ENCODE results near the gene PRKAG1. TPM values are rescaled to one million over a fixed set of nuclear protein-coding genes. Genes with fewer than 3 reads are reported as not detected.

The PRKAG1 gene
- polyA plus RNA-seq, 2 of the 4 experiments (the other 2 are of a cell fraction), result 40.0 to 100 TPM

- POLR2A ChIA-PET, result no interaction called here
- ATAC-seq, result no peak
- Histone ChIP-seq H3K4me2 (no peak overlapping the region), H3K4me3 (no peak overlapping the region), H3K27ac (no peak overlapping the region), H3K9me3 (no peaks in the 10 kb centered on the region), H3K4me1 (no peaks in the 10 kb centered on the region)
- WGBS (ENCODE audit: missing lambda C conversion rate), result 100% methylated on average over 3 of the region's 4 CpGs
- no peak for FAIRE-seq
- CTCF ChIA-PET, result interaction anchor here (0.7 to 3.8 kb wide), 19 partner anchors 9 to 206 kb away, joined by 3 to 34 read pairs (median 5); no protein-coding TSS in a partner anchor
- no peak for DNase-seq (ENCODE audit: low read depth in 1 of 2, low spot score in 1 of 2)
- no peak for TF ChIP-seq CBX8 (IDR thresholded peaks at IDR 0.05)
- TF ChIP-seq RFX5 (IDR thresholded peaks at IDR 0.05), result no peak
- no peak for TF ChIP-seq USF2 (IDR thresholded peaks at IDR 0.05)
- no peak for TF ChIP-seq NPAS2 (CRISPR knock-in tag; IDR thresholded peaks at IDR 0.05; ENCODE audit: borderline replicate concordance)
- no peak for TF ChIP-seq EHMT2 (IDR thresholded peaks at IDR 0.05; ENCODE audit: low read depth)
- no peak for TF ChIP-seq ELK1 (IDR thresholded peaks at IDR 0.05; ENCODE audit: low read depth, low read length)
- TF ChIP-seq POLR2AphosphoS2 (conservative IDR thresholded peaks at IDR 0.05; ENCODE audit: low read length), result no peak
- no peak for TF ChIP-seq GATA3 (IDR thresholded peaks at IDR 0.05; ENCODE audit: borderline replicate concordance)
- TF ChIP-seq ZSCAN20 (CRISPR knock-in tag; IDR thresholded peaks at IDR 0.05), result no peak
- TF ChIP-seq EP300 (IDR thresholded peaks at IDR 0.05), result no peak
- no peak for TF ChIP-seq HDAC2 (IDR thresholded peaks at IDR 0.05)
- TF ChIP-seq HEYL (CRISPR knock-in tag; IDR thresholded peaks at IDR 0.05), result no peak
Measured at GRCh38 chr12:49043241-49043640, 24.7 kb upstream of the PRKAG1 start.

- TF ChIP-seq ZFP36 (IDR thresholded peaks at IDR 0.05; ENCODE audit: borderline replicate concordance, partially characterized antibody), result no peak
- no peak for TF ChIP-seq TP53 (CRISPR knock-in tag; IDR thresholded peaks at IDR 0.05)
- TF ChIP-seq EHMT2 (IDR thresholded peaks at IDR 0.05; ENCODE audit: low read depth), result no peak
- TF ChIP-seq EHF (CRISPR knock-in tag; IDR thresholded peaks at IDR 0.05), result no peak
- Histone ChIP-seq H3K9me3 (no peaks in the 10 kb centered on the region), H3K4me3 (no peak overlapping the region), H3K4me2 (no peak overlapping the region), H3K4me1 (no peaks in the 10 kb centered on the region), H3K27ac (no peak overlapping the region)
- CTCF ChIA-PET, result interaction anchor here (1.0 to 3.8 kb wide), 9 partner anchors 11 to 51 kb away, joined by 3 to 34 read pairs (median 9); no protein-coding TSS in a partner anchor
- WGBS (ENCODE audit: missing lambda C conversion rate), result 87% methylated on average over 15 of the region's 18 CpGs
- POLR2A ChIA-PET, result no interaction called here
- no peak for FAIRE-seq
- peak in 1 of 2 experiments; percentile 9; a peak in 2 of 6 replicates for ATAC-seq
- DNase-seq (ENCODE audit: low read depth in 1 of 2, low spot score in 1 of 2), result no peak
Measured at GRCh38 chr12:49041881-49042484, 23.4 kb upstream of the PRKAG1 start.

DNA sequence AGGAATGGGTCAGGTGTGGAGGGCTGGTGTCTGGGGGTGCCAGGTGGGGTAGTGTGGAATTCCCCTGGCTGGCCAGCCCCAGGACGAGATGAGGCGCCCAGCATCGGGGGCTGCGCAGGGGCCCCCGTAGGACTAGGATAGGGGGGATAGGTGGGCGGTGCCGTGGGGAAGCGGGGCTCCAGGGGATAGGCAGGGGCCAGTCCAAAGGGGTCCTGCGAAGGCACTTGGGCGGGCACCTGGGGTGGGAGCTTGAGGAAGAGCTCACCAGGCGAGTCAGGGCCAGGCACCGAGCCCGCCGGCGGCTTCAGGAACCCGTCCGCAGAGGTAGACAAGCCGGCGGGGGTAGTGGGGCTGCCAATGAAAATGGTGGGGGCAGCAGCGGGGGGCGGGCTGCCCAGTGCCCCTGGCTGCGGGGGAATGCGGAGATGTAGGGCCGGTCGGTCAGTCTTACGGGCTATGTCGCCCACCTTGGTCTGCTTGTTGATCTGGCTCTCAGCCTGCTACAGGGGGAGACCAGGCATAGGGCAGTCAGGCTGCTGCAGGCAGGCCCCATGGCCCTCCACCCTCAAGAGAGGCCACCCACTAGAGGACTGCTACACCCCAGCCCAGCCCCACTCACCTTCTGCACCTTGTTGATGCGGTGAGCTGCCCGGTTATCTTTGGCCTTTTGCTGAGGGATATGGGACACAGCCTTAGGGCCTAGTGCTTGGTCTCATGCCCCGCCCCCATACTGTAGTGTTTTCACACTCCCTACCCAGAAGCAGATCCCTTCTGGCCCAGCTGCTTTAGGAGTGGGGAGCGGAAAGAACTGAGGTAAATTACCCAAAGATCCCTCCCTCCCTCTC is 22.7 kb upstream of the PRKAG1 start:
- no peak for TF ChIP-seq FOSL2 (IDR thresholded peaks at IDR 0.05)
- TF ChIP-seq FOSL2 (CRISPR knock-in tag; IDR thresholded peaks at IDR 0.05), result no peak
- no peak for TF ChIP-seq HOXB5 (CRISPR knock-in tag; IDR thresholded peaks at IDR 0.05)
- no peak for TF ChIP-seq HDAC2 (IDR thresholded peaks at IDR 0.05)
- no peak for TF ChIP-seq FOSB (CRISPR knock-in tag; IDR thresholded peaks at IDR 0.05)
- no peak for TF ChIP-seq CEBPB (IDR thresholded peaks at IDR 0.05)
- no peak for TF ChIP-seq MAZ (IDR thresholded peaks at IDR 0.05; ENCODE audit: borderline replicate concordance, low read depth, low read length)
- TF ChIP-seq HMGXB4 (CRISPR knock-in tag; IDR thresholded peaks at IDR 0.05; ENCODE audit: borderline replicate concordance), result no peak
- no peak for TF ChIP-seq CHD2 (IDR thresholded peaks at IDR 0.05; ENCODE audit: low read length, partially characterized antibody)
- ATAC-seq (peak; percentile 11 to 20; a peak in 3 of 6 replicates), FAIRE-seq (no peak), DNase-seq (ENCODE audit: low read depth in 1 of 2, low spot score in 1 of 2) (no peak)
- Histone ChIP-seq H3K4me1 (no peaks in the 10 kb centered on the region), H3K4me2 (no peak overlapping the region), H3K9me3 (no peaks in the 10 kb centered on the region), H3K4me3 (no peak overlapping the region), H3K27ac (no peak overlapping the region)
- POLR2A ChIA-PET, result no interaction called here
- CTCF ChIA-PET, result interaction anchor here (1.0 to 3.8 kb wide), 8 partner anchors 9 to 51 kb away, joined by 3 to 34 read pairs (median 6); no protein-coding TSS in a partner anchor
- 97% methylated on average over 24 of the region's 31 CpGs for WGBS (ENCODE audit: missing lambda C conversion rate)

Measured in A549 (cell line).